ENCODE results near the gene YPEL2. TPM values are rescaled to one million over a fixed set of nuclear protein-coding genes. Genes with fewer than 3 reads are reported as not detected.

YPEL2 gene
- total RNA-seq, 1 experiment from 2014 or later = 0.98 TPM

DNA sequence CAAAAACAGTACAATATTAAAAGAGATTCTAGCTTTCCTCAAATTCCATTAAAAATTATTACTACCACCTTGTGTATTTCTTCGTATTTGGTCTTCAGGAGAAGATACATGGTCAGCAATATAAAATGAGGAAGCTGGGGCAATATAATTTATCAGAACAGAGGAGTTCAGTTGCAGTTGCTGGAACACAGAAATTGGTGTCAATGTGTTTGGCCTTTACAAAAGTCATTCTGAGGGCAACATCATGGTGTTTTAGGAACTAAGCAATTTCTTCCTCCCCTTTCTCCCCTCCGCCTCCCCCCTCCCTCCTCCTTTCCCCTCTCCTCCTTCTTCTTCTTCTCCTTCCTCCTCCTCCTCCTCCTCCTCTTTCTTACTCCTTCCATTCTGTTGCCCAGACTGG lies 102.1 kb downstream of the YPEL2 start:
- WGBS (ENCODE audit: extremely low coverage, insufficient read length, low lambda C conversion rate) = no CpG with 5 or more reads among the region's 2 CpGs
- no peak overlapping the region for H3K27ac Mint-ChIP-seq
- H3K23ac ChIP-seq (ENCODE audit: insufficient read length, low read depth, low read length) = no peak overlapping the region
- no peak overlapping the region for H3K4me2 ChIP-seq (ENCODE audit: insufficient read depth, insufficient read length, low read length)
- H3K4me3 Mint-ChIP-seq = no peak overlapping the region
- H4K8ac ChIP-seq (replicated peaks; ENCODE audit: insufficient read length, low read depth, low read length) = no peak overlapping the region
- H3T11ph ChIP-seq (ENCODE audit: low read length) = no peak overlapping the region
- H3K56ac ChIP-seq (ENCODE audit: insufficient read length, low read depth, low read length) = no peak overlapping the region
- no peaks in the 10 kb centered on the region for H3K27me3 ChIP-seq (ENCODE audit: insufficient read depth, low read length)
- H2BK5ac ChIP-seq (ENCODE audit: insufficient read length, low read length) = no peak overlapping the region
- H2BK15ac ChIP-seq (ENCODE audit: low read depth, low read length) = no peak overlapping the region
- H3K18ac ChIP-seq (ENCODE audit: insufficient read length, low read depth, low read length) = no peak overlapping the region
- peaks cover 0 to 2% of the 10 kb centered on the region in 2 experiments; a peak in 1 of 4 replicates for H3K4me1 Mint-ChIP-seq
- no peak overlapping the region for H3K9ac ChIP-seq (ENCODE audit: extremely low read depth, insufficient read length, low read length)
- no peak overlapping the region for H3K4ac ChIP-seq (ENCODE audit: low read depth, low read length)
- H2AFZ ChIP-seq (ENCODE audit: low read length) = no peak overlapping the region
- no peaks in the 10 kb centered on the region for H3K79me1 ChIP-seq (ENCODE audit: insufficient read depth, low read depth, low read length, poor library complexity, severe bottlenecking)
- H3K14ac ChIP-seq (ENCODE audit: insufficient read depth, low read length) = no peak overlapping the region
- H3K79me2 ChIP-seq (ENCODE audit: insufficient read depth, low read length) = no peaks in the 10 kb centered on the region
- no peaks in the 10 kb centered on the region for H3K36me3 Mint-ChIP-seq (ENCODE audit: insufficient read depth in 1 of 3, low read depth in 3 of 3)
- no peak overlapping the region for H4K5ac ChIP-seq (ENCODE audit: insufficient read length, low read depth, low read length)
- TF ChIP-seq CTCF (conservative IDR thresholded peaks at IDR 0.05) = no peak
- no peaks in the 10 kb centered on the region for H3K23me2 ChIP-seq (ENCODE audit: insufficient read length, low read depth, low read length, poor library complexity, severe bottlenecking)
- H2BK12ac ChIP-seq (ENCODE audit: insufficient read length, low read depth, low read length) = no peak overlapping the region
- H2BK120ac ChIP-seq (ENCODE audit: low read depth, low read length, poor library complexity, severe bottlenecking) = no peak overlapping the region
- no peak for DNase-seq
- H2BK20ac ChIP-seq (ENCODE audit: low read depth, low read length, poor library complexity, severe bottlenecking) = no peak overlapping the region
- H3K27ac ChIP-seq (ENCODE audit: insufficient read length, low read depth, low read length) = no peak overlapping the region
- H4K20me1 ChIP-seq (ENCODE audit: control insufficient read depth, insufficient read depth, insufficient read length) = no peaks in the 10 kb centered on the region
- no peak overlapping the region for H2AK5ac ChIP-seq (ENCODE audit: insufficient read length, low read length)
- H3K9me3 ChIP-seq (ENCODE audit: control insufficient read depth, low read depth, low read length) = no peaks in the 10 kb centered on the region
- H4K91ac ChIP-seq (ENCODE audit: insufficient read length, low read depth, low read length) = no peak overlapping the region
- no peaks in the 10 kb centered on the region; a peak in 1 of 5 replicates for H3K9me3 Mint-ChIP-seq
- no peaks in the 10 kb centered on the region for H3K4me1 ChIP-seq (ENCODE audit: insufficient read depth, low read length)
- no peaks in the 10 kb centered on the region; the same call in 1 of the 2 replicates for H3K27me3 Mint-ChIP-seq (ENCODE audit: low read depth)
